VCaP (cell line): ENCODE measurements around the gene C1orf50.

Experiments
- H3K27ac ChIP-seq: fragments of 450-650 bp; 2 replicates; pipeline ENCODE4 v1.5.1; 2017
- CTCF ChIP-seq: fragments of 450-650 bp; conservative IDR thresholded peaks from 2 replicates; pipeline ENCODE4 v1.5.1; 2017; ENCODE audit warnings: mild to moderate bottlenecking, moderate library complexity

The C1orf50 gene

GRCh38 chr1:42788021-42788420 is 21.0 kb downstream of the C1orf50 start:
- TF ChIP-seq CTCF = no peak

GRCh38 chr1:42793824-42794223 is 26.8 kb downstream of the C1orf50 start:
- no peak overlapping the region for H3K27ac ChIP-seq
- TF ChIP-seq CTCF = no peak

More at GRCh38 chr1:42788021-42788420, 21.0 kb downstream of the C1orf50 start:
- no peak overlapping the region for H3K27ac ChIP-seq

GRCh38 chr1:42797414-42797813 is 30.4 kb downstream of the C1orf50 start:
- H3K27ac ChIP-seq = no peak overlapping the region
- no peak for TF ChIP-seq CTCF

GRCh38 chr1:42797979-42798378 is 30.9 kb downstream of the C1orf50 start:
- no peak for TF ChIP-seq CTCF
- no peak overlapping the region for H3K27ac ChIP-seq

GRCh38 chr1:42801832-42802473 is 34.9 kb downstream of the C1orf50 start:
- H3K27ac ChIP-seq = no peak overlapping the region
- TF ChIP-seq CTCF = no peak

- no peak for TF ChIP-seq CTCF
- no peak overlapping the region for H3K27ac ChIP-seq
Observed at GRCh38 chr1:42806171-42806570, 39.1 kb downstream of the C1orf50 start.

GRCh38 chr1:42806593-42806992 is 39.5 kb downstream of the C1orf50 start:
- H3K27ac ChIP-seq = no peak overlapping the region
- TF ChIP-seq CTCF = no peak
